Mesendoderm (in vitro differentiated cells): ENCODE measurements around the gene MEGF9.

ENCODE experiments used
- DNase-seq: peaks from one replicate; pipeline ENCODE4 v3.0.0; 2013
- H2AK5ac ChIP-seq: 2 replicates; pipeline ENCODE4 v1.6.1; 2013; ENCODE audit warnings: low read length, inconsistent platforms
- H2BK120ac ChIP-seq: 2 replicates; pipeline ENCODE4 v1.6.1; 2013; ENCODE audit warnings: low read depth, mild to moderate bottlenecking, low read length, moderate library complexity, mixed read lengths
- H2BK15ac ChIP-seq: replicated peaks from 2 replicates; pipeline ENCODE4 v1.6.1; 2013; ENCODE audit warnings: low read depth, mild to moderate bottlenecking, moderate library complexity
- H2BK5ac ChIP-seq: 2 replicates; pipeline ENCODE4 v1.6.1; 2013; ENCODE audit warnings: low read length, inconsistent platforms
- H3K18ac ChIP-seq: 2 replicates; pipeline ENCODE4 v1.6.1; 2013; ENCODE audit warnings: mild to moderate bottlenecking, low read length, mixed read lengths
- H3K23ac ChIP-seq: one replicate; pipeline ENCODE4 v1.6.1; 2013; ENCODE audit warnings: low read length
- H3K27ac ChIP-seq: 2 replicates; pipeline ENCODE4 v1.5.1; 2013; ENCODE audit warnings: low read depth, mild to moderate bottlenecking, inconsistent platforms, low read length, moderate library complexity
- H3K27me3 ChIP-seq: 2 replicates; pipeline ENCODE4 v1.6.1; 2013; ENCODE audit warnings: low read length, control low read depth, mild to moderate bottlenecking, inconsistent platforms; ENCODE audit not compliant: insufficient read depth, poor library complexity
- H3K36me3 ChIP-seq: 2 replicates; pipeline ENCODE4 v1.6.1; 2013; ENCODE audit warnings: low read length, inconsistent platforms; ENCODE audit not compliant: control insufficient read depth, insufficient read depth
- H3K4ac ChIP-seq: one replicate; pipeline ENCODE4 v1.6.1; 2013; ENCODE audit warnings: low read depth, mild to moderate bottlenecking, low read length, moderate library complexity
- H3K4me1 ChIP-seq: 2 replicates; pipeline ENCODE4 v1.6.1; 2013; ENCODE audit warnings: low read depth, low read length, inconsistent platforms; ENCODE audit not compliant: control insufficient read depth
- H3K4me2 ChIP-seq: 2 replicates; pipeline ENCODE4 v1.6.1; 2013; ENCODE audit warnings: low read length
- H3K4me3 ChIP-seq: 2 replicates; pipeline ENCODE4 v1.5.1; 2013; ENCODE audit warnings: mild to moderate bottlenecking, low read length
- H3K56ac ChIP-seq: one replicate; pipeline ENCODE4 v1.6.1; 2013; ENCODE audit warnings: low read length
- H3K79me1 ChIP-seq: 2 replicates; pipeline ENCODE4 v1.6.1; 2013; ENCODE audit warnings: low read length, inconsistent platforms
- H3K79me2 ChIP-seq: 2 replicates; pipeline ENCODE4 v1.6.1; 2013; ENCODE audit warnings: mild to moderate bottlenecking, low read length; ENCODE audit not compliant: control insufficient read depth, insufficient read depth
- H3K9ac ChIP-seq: 2 replicates; pipeline ENCODE4 v1.6.1; 2013; ENCODE audit warnings: low read length, inconsistent platforms
- H4K5ac ChIP-seq: one replicate; pipeline ENCODE4 v1.6.1; 2013; ENCODE audit warnings: low read length
- H4K8ac ChIP-seq: one replicate; pipeline ENCODE4 v1.6.1; 2013; ENCODE audit warnings: low read depth, mild to moderate bottlenecking, control low read depth, low read length, moderate library complexity
- WGBS: extraction: QIAGEN DNeasy Blood & Tissue Kit; methylation state at CpG from one replicate; pipeline ENCODE4 v1.1.7; 2013; ENCODE audit warnings: low lambda C conversion rate, missing lambda C conversion rate; ENCODE audit not compliant: insufficient coverage; ENCODE audit errors: extremely low coverage; 5-methylcytosine and 5-hydroxymethylcytosine counted together

MEGF9 gene

GRCh38 chr9:120659209-120659608, 55.1 kb downstream of the MEGF9 start:
- Histone ChIP-seq H3K9ac (no peak overlapping the region), H3K4me1 (no peaks in the 10 kb centered on the region), H3K4me2 (no peak overlapping the region), H3K79me2 (no peaks in the 10 kb centered on the region), H4K5ac (no peak overlapping the region), H3K4ac (no peak overlapping the region), H2BK5ac (no peak overlapping the region), H3K56ac (no peak overlapping the region), H3K27me3 (no peaks in the 10 kb centered on the region), H2BK15ac (no peak overlapping the region), H3K23ac (no peak overlapping the region), H2AK5ac (no peak overlapping the region), H4K8ac (no peak overlapping the region), H3K18ac (no peak overlapping the region), H2BK120ac (no peak overlapping the region), H3K79me1 (no peaks in the 10 kb centered on the region), H3K4me3 (no peak overlapping the region), H3K27ac (no peak overlapping the region), H3K36me3 (no peaks in the 10 kb centered on the region)
- WGBS: no CpG with 5 or more reads among the region's 3 CpGs
- DNase-seq: no peak

GRCh38 chr9:120655005-120655622, 59.2 kb downstream of the MEGF9 start:
- H3K56ac ChIP-seq: no peak overlapping the region
- no peaks in the 10 kb centered on the region for H3K79me2 ChIP-seq
- no peak overlapping the region for H3K9ac ChIP-seq
- no peak overlapping the region for H3K4me3 ChIP-seq
- no peak overlapping the region for H2BK15ac ChIP-seq
- H4K5ac ChIP-seq: no peak overlapping the region
- no peak overlapping the region for H2BK5ac ChIP-seq
- H3K27ac ChIP-seq: no peak overlapping the region
- H3K36me3 ChIP-seq: no peaks in the 10 kb centered on the region
- no peak for DNase-seq
- no peak overlapping the region for H3K4ac ChIP-seq
- H3K18ac ChIP-seq: no peak overlapping the region
- H3K23ac ChIP-seq: no peak overlapping the region
- H3K4me2 ChIP-seq: no peak overlapping the region
- no peak overlapping the region for H4K8ac ChIP-seq
- 100% methylated on average over 1 of the region's 4 CpGs for WGBS
- no peak overlapping the region for H2AK5ac ChIP-seq
- H2BK120ac ChIP-seq: no peak overlapping the region
- H3K27me3 ChIP-seq: no peaks in the 10 kb centered on the region
- no peaks in the 10 kb centered on the region for H3K79me1 ChIP-seq
- no peaks in the 10 kb centered on the region for H3K4me1 ChIP-seq

GRCh38 chr9:120654272-120654671, 60.0 kb downstream of the MEGF9 start:
- Histone ChIP-seq H3K27ac (no peak overlapping the region), H3K18ac (no peak overlapping the region), H3K9ac (no peak overlapping the region), H2BK5ac (no peak overlapping the region), H2BK15ac (no peak overlapping the region), H3K79me2 (no peaks in the 10 kb centered on the region), H4K5ac (no peak overlapping the region), H3K4ac (no peak overlapping the region), H4K8ac (no peak overlapping the region), H3K4me3 (no peak overlapping the region), H3K4me2 (no peak overlapping the region), H2AK5ac (no peak overlapping the region), H3K27me3 (no peaks in the 10 kb centered on the region), H2BK120ac (no peak overlapping the region), H3K23ac (no peak overlapping the region), H3K79me1 (no peaks in the 10 kb centered on the region), H3K36me3 (no peaks in the 10 kb centered on the region), H3K56ac (no peak overlapping the region), H3K4me1 (no peaks in the 10 kb centered on the region)
- no CpG with 5 or more reads among the region's 4 CpGs for WGBS
- no peak for DNase-seq

GRCh38 chr9:120653762-120654161, 60.5 kb downstream of the MEGF9 start:
- WGBS: no CpG with 5 or more reads among the region's 1 CpG
- H3K4me1 ChIP-seq: no peaks in the 10 kb centered on the region

GRCh38 chr9:120652934-120653333, 61.3 kb downstream of the MEGF9 start:
- Histone ChIP-seq H4K8ac (no peak overlapping the region), H4K5ac (no peak overlapping the region), H3K4me2 (no peak overlapping the region), H3K27ac (no peak overlapping the region), H3K9ac (no peak overlapping the region), H3K18ac (no peak overlapping the region), H3K79me2 (no peaks in the 10 kb centered on the region), H3K56ac (no peak overlapping the region), H3K4me3 (no peak overlapping the region), H3K23ac (no peak overlapping the region), H3K4ac (no peak overlapping the region), H2BK15ac (no peak overlapping the region), H2BK5ac (no peak overlapping the region), H3K27me3 (no peaks in the 10 kb centered on the region), H3K79me1 (no peaks in the 10 kb centered on the region), H3K4me1 (no peaks in the 10 kb centered on the region), H3K36me3 (no peaks in the 10 kb centered on the region), H2AK5ac (no peak overlapping the region), H2BK120ac (no peak overlapping the region)
- no peak for DNase-seq
- WGBS: 100% methylated on average over 2 of the region's 2 CpGs

More at GRCh38 chr9:120653762-120654161, 60.5 kb downstream of the MEGF9 start:
- H3K27ac ChIP-seq: no peak overlapping the region
- no peaks in the 10 kb centered on the region for H3K79me2 ChIP-seq
- H3K18ac ChIP-seq: no peak overlapping the region
- no peak overlapping the region for H4K5ac ChIP-seq
- no peaks in the 10 kb centered on the region for H3K27me3 ChIP-seq
- H4K8ac ChIP-seq: no peak overlapping the region
- H3K9ac ChIP-seq: no peak overlapping the region
- DNase-seq: no peak
- H2BK120ac ChIP-seq: no peak overlapping the region
- H3K23ac ChIP-seq: no peak overlapping the region
- H3K4me3 ChIP-seq: no peak overlapping the region
- no peak overlapping the region for H2AK5ac ChIP-seq
- no peak overlapping the region for H3K56ac ChIP-seq
- H3K4ac ChIP-seq: no peak overlapping the region
- no peak overlapping the region for H2BK15ac ChIP-seq
- no peaks in the 10 kb centered on the region for H3K79me1 ChIP-seq
- no peak overlapping the region for H3K4me2 ChIP-seq
- no peaks in the 10 kb centered on the region for H3K36me3 ChIP-seq
- no peak overlapping the region for H2BK5ac ChIP-seq

GRCh38 chr9:120650352-120650751, 63.9 kb downstream of the MEGF9 start:
- no peak for DNase-seq
- Histone ChIP-seq H3K4me1 (no peaks in the 10 kb centered on the region), H3K23ac (no peak overlapping the region), H3K4me2 (no peak overlapping the region), H3K27ac (no peak overlapping the region), H3K36me3 (no peaks in the 10 kb centered on the region), H3K18ac (no peak overlapping the region), H3K79me2 (no peaks in the 10 kb centered on the region), H3K27me3 (no peaks in the 10 kb centered on the region), H2BK15ac (no peak overlapping the region), H4K8ac (no peak overlapping the region), H3K56ac (no peak overlapping the region), H3K79me1 (no peaks in the 10 kb centered on the region), H4K5ac (no peak overlapping the region), H3K9ac (no peak overlapping the region), H2AK5ac (no peak overlapping the region), H2BK5ac (no peak overlapping the region), H3K4me3 (no peak overlapping the region), H2BK120ac (no peak overlapping the region), H3K4ac (no peak overlapping the region)
- WGBS: no CpG with 5 or more reads among the region's 1 CpG
